ENCODE data around the gene SBF2.

Gene SBF2

GRCh38 chr11:10319702-10320558, 25.9 kb upstream of the SBF2 start:
- no peaks in the 10 kb centered on the region for H3K4me1 ChIP-seq (ENCODE audit: control insufficient read depth in 1 of 2, insufficient read depth in 1 of 2, low read depth in 1 of 2, low read length in 1 of 2)

GRCh38 chr11:10318527-10318802, 24.4 kb upstream of the SBF2 start:
- Histone ChIP-seq H3K4me1 (ENCODE audit: control insufficient read depth in 1 of 2, insufficient read depth in 1 of 2, low read depth in 1 of 2, low read length in 1 of 2) (no peaks in the 10 kb centered on the region), H3K9me3 (no peaks in the 10 kb centered on the region), H3K4me3 (ENCODE audit: low read depth in 1 of 2, low read length in 1 of 2) (no peak overlapping the region), H3K27me3 (no peaks in the 10 kb centered on the region), H3K27ac (no peak overlapping the region), H3K36me3 (no peaks in the 10 kb centered on the region)
- TF ChIP-seq CTCF (IDR thresholded peaks at IDR 0.05), result no peak

More at GRCh38 chr11:10319702-10320558, 25.9 kb upstream of the SBF2 start:
- no peaks in the 10 kb centered on the region for H3K36me3 ChIP-seq
- TF ChIP-seq CTCF (IDR thresholded peaks at IDR 0.05), result no peak
- no peak overlapping the region for H3K27ac ChIP-seq
- H3K9me3 ChIP-seq, result no peaks in the 10 kb centered on the region
- no peak overlapping the region for H3K4me3 ChIP-seq (ENCODE audit: low read depth in 1 of 2, low read length in 1 of 2)
- no peaks in the 10 kb centered on the region for H3K27me3 ChIP-seq

GRCh38 chr11:10317776-10318526, 23.9 kb upstream of the SBF2 start:
- TF ChIP-seq CTCF (IDR thresholded peaks at IDR 0.05), result no peak
- Histone ChIP-seq H3K9me3 (no peaks in the 10 kb centered on the region), H3K4me1 (ENCODE audit: control insufficient read depth in 1 of 2, insufficient read depth in 1 of 2, low read depth in 1 of 2, low read length in 1 of 2) (no peaks in the 10 kb centered on the region), H3K27me3 (no peaks in the 10 kb centered on the region), H3K36me3 (no peaks in the 10 kb centered on the region), H3K4me3 (ENCODE audit: low read depth in 1 of 2, low read length in 1 of 2) (no peak overlapping the region), H3K27ac (no peak overlapping the region)

GRCh38 chr11:10317151-10317755, 23.2 kb upstream of the SBF2 start:
- H3K36me3 ChIP-seq, result no peaks in the 10 kb centered on the region
- H3K27ac ChIP-seq, result no peak overlapping the region
- H3K4me1 ChIP-seq (ENCODE audit: control insufficient read depth in 1 of 2, insufficient read depth in 1 of 2, low read depth in 1 of 2, low read length in 1 of 2), result no peaks in the 10 kb centered on the region
- no peak for TF ChIP-seq CTCF (IDR thresholded peaks at IDR 0.05)
- no peaks in the 10 kb centered on the region for H3K27me3 ChIP-seq
- H3K4me3 ChIP-seq (ENCODE audit: low read depth in 1 of 2, low read length in 1 of 2), result no peak overlapping the region
- no peaks in the 10 kb centered on the region for H3K9me3 ChIP-seq

- TF ChIP-seq CTCF (IDR thresholded peaks at IDR 0.05), result no peak
- Histone ChIP-seq H3K27ac (no peak overlapping the region), H3K36me3 (no peaks in the 10 kb centered on the region), H3K4me1 (ENCODE audit: control insufficient read depth in 1 of 2, insufficient read depth in 1 of 2, low read depth in 1 of 2, low read length in 1 of 2) (no peaks in the 10 kb centered on the region), H3K9me3 (no peaks in the 10 kb centered on the region), H3K4me3 (ENCODE audit: low read depth in 1 of 2, low read length in 1 of 2) (no peak overlapping the region), H3K27me3 (peaks cover under 1% of the 10 kb centered on the region)
These were observed 21.1 kb upstream of the SBF2 start for GRCh38 chr11:10315083-10315482.
